HG02981 (cell line): ENCODE data around the gene DLG2.
"Not testable (repeated sequence)": the region's sequence is repeated elsewhere in the genome, so short reads cannot be mapped to it uniquely, and the experiment has no call there.

ENCODE experiments used
- ATAC-seq: cut with Tn5 transposase; IDR thresholded peaks from one replicate; pipeline ENCODE4 v1.9.1; 2021; ENCODE audit warnings: mild to moderate bottlenecking, moderate library complexity; ENCODE audit not compliant: unreplicated experiment

The DLG2 gene

DNA sequence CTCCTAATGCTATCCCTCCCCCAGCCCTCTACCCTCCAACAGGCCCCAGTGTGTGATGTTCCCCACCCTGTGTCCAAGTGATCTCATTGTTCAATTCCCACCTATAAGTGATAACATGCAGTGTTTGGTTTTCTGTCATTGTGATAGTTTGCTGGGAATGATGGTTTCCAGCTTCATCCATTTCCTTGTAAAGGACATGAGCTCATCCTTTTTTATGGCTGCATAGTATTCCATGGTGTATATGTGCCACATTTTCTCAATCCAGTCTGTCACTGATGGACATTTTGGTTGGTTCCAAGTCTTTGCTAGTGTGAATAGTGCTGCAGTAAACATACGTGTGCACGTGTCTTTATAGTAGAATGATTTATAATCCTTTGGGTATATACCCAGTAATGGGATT is 277.6 kb downstream of the DLG2 start:
- ATAC-seq: not testable (repeated sequence)

GRCh38 chr11:85348945-85349344 is 278.2 kb downstream of the DLG2 start:
- no peak for ATAC-seq

DNA sequence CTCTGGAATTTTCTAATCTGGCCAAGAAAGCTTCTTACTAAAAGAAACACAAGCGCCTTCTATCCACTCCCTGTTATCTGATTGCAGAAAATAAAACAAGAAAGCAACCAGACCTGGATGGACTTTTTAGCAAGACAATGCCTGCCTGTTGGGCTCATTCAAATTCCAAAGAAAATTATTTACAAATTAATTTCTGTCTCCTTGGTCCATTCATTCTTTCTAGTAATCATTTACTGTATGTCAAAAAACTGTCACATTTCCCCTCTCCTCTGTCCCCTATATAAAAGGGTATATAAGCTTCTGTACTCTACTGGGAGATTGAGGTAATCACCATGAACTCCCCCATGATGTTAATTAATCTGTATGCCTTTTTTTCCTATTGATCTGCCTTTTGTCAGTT is 279.9 kb downstream of the DLG2 start:
- ATAC-seq: no peak

- ATAC-seq: no peak
Observed at GRCh38 chr11:85346484-85346883, 280.7 kb downstream of the DLG2 start.

DNA sequence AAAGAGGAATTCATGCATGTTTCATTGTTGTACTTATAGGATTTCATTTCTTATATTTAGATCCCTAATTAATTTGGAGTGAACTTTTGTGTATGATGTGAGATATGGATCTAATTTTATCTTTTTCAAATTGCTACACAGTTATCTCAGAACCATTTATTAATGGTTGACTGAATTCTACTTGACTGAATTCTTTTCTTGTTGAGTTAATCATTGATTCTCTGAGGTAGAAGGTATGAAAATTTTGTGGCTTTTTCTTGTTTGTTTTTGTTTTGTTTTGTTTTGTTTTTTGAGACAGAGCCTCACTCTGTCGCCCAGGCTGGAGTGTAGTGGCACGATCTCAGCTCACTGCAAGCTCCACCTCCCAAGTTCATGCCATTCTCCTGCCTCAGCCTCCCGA is 286.3 kb downstream of the DLG2 start:
- not testable (repeated sequence) for ATAC-seq

DNA sequence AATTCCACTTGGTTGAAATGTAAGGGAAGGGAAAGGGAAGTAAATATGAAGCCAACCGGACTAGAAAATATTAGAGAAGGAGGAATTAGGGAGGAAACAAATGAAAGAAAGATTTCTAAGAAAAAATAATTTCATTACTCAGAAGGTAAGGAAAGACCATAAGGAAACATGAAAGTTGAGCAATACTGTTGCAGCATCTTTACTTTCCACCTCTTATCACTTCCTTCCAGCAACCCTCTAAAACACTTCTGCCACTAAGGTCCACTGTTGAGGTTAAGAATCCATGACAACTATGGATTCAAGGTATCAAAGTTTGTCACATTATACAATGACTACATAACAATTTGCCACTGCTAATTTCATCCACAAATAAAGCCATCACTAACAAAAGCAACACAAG is 308.6 kb downstream of the DLG2 start:
- ATAC-seq: no peak

- ATAC-seq: peak; percentile 95
Observed at GRCh38 chr11:85316967-85317366, 310.2 kb downstream of the DLG2 start.

DNA sequence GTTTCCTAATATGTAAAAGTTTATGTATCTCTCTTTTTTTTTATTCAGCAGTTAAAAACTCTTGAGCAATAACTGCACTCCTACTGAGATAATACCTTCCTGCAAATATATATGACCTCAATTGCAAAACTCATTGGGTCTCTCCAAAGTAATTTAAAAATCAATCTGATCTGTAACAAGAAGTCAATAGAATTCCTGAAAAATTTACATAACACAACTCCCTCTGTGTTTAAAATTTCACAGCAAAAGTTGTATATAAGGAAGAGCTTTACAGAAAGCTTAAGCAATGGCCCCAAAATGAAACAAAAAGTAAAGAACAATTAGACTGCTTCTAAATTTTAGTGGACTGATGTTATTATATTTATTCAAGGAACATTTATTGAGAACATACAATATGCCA is 313.4 kb downstream of the DLG2 start:
- no peak for ATAC-seq

- ATAC-seq: no peak
Observed at GRCh38 chr11:85310479-85310878, 316.7 kb downstream of the DLG2 start.

DNA sequence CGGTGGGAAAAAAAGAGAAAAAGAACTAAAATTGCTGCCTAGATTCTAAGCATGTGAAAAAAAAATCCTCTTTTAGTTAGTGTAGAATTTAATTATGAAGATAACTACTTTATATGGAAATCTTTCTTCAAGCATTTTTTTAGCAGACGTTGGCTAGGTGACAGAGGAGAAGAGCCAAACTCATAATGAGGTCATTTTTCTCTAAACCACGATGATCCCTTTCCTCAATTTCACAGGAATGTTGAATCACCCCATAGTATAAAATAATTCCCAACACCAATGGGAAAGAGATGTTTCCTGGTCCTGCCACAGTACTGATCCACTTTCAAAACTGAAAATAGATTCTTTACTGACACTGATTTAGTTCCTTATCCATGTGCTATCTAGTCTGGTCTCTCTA is 319.8 kb downstream of the DLG2 start:
- ATAC-seq: no peak

DNA sequence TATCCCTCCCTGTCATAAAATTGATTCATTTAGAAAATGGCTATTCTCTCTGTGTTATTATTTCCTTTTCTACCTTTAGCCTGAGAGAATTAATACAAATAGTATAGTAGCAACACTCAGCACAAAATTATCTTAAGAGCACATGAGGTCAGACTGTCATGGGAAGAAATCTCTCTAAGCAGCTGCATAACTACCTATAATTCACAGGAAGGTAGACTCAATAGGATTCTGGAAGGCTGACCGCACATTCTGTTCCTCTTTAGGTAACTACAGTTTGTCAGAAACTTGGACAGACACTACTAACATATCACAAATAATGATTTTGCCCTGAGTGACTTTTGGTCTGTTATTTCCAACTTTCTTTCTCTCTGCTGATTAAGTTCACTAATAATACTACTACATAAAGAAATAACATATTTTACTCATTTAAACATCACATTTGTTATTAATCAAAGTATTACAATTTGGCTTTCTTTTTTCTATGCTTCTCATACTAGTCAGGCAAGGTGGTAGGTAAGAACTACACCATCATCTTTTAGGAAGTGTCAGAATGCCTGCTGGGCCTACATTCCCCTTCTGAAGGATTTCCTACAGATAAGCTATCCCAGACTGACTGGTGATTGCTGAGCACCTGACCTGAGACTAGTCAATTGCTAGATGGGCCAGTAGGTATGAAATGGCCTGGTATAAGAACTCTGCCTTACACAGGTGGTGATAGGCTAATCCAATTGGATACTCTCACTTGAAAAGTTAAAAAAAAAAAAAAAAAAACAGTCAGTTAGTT is 325.1 kb downstream of the DLG2 start:
- ATAC-seq: no peak

DNA sequence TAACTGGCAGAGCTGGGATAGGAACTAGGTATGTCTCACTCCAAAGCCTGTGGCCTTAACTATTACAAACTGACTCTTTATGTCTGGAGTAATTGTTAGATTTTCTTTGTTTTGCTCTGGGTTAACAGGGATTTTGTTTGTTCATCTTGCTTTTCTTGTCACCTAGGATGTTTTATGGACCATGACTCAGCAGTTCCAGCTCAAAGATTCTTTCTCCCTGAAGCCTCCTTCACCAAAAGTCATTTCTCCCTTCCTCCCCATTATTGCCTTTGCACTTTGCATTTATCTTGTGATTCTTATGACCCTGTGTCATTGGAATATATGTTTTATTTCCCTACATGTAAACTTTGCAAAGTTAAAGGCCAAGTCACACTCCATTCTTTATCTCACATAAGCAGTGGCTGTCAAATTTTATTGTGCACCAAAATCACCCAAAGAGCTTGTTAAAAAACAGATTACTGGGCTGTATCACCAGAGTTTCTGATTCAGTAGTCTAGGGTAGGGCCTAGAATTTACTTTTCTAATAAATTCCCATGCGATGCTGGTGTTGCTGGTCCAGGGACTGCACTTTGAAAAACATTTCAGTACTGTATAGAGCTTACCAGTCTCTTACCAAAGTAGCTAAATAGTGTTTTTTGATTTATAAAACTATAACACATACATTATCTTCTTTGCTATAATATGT is 327.7 kb downstream of the DLG2 start:
- ATAC-seq: no peak

DNA sequence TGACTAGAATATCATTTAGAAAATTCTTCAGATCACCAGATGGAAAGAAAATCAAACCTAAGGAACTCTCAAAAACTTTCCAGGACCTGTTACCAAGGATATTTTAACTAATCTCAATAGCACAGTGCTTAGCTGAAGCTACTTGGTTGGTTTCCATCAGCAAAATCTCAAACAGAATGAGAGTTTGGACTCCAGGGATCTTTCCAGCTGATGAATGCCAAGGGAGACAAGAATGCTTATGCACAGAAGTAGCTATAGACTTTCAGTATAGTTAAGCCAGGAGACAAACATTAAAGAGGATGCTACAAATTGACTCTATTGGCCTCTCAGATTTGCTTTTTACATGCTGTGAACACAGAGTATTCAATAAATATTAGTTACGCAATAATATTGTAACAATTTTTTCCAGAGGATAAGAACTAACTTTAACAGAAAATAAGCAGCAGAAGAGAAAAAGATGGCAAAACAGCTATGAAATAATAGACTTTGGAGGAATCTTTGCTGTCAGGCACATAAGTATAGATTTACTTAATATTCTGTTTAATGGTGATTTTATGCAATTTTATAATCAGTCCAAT is 331.4 kb downstream of the DLG2 start:
- no peak for ATAC-seq

DNA sequence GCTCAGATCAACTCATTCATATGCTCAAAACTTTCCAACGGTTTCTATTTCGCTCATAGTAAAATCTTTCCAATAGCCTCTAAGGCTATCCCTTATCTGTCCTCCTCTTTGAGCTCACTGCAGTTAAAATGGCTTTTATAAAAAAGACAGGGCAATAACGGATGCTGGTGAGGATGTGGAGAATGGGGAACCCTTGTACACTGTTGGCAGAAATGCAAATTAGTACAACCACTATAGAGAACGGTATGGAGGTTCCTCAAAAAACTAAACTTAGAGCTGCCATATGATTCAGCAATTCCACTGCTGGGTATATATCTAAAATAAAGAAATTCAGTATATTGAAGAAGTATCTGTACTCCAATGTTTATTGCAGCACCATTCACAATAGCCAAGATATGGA is 345.6 kb downstream of the DLG2 start:
- no peak for ATAC-seq

GRCh38 chr11:85279267-85279666 is 347.9 kb downstream of the DLG2 start:
- ATAC-seq: no peak

- no peak for ATAC-seq
Observed at GRCh38 chr11:85277693-85278092, 349.5 kb downstream of the DLG2 start.

GRCh38 chr11:85276332-85276731 is 350.8 kb downstream of the DLG2 start:
- no peak for ATAC-seq

GRCh38 chr11:85270315-85270714 is 356.8 kb downstream of the DLG2 start:
- not testable (repeated sequence) for ATAC-seq

GRCh38 chr11:85269109-85269508 is 358.0 kb downstream of the DLG2 start:
- ATAC-seq: no peak

- ATAC-seq: no peak
Observed at GRCh38 chr11:85266646-85267045, 360.5 kb downstream of the DLG2 start.

- ATAC-seq: no peak
Observed at GRCh38 chr11:85263328-85263727, 363.8 kb downstream of the DLG2 start.

DNA sequence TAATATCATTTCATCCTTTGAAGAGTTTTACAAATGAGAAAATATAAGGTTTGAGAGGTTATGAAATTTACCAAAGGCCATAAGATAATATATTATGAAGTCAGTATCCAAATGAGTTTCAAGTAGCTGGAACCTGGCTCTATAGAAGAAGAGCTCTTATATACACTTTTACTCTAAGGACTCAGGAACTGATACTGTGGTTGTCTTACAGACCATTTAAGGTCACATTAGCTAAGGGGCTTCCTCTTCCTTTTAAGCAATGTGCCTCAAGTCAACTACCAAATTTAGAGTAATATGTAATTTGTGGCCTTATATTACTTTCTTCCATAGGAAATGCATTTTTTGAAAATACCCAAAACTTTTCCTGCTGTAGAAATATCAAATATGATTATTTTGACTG is 369.3 kb downstream of the DLG2 start:
- ATAC-seq: no peak
